Measurements from ENCODE around the gene PIF1. TPM values are rescaled to one million over a fixed set of nuclear protein-coding genes. Genes with fewer than 3 reads are reported as not detected.

The PIF1 gene
- total RNA-seq, 1 experiment from 2014 or later, result 74.4 TPM

GRCh38 chr15:64844576-64845145, 19.2 kb upstream of the PIF1 start:
- Histone ChIP-seq H3K14ac (ENCODE audit: insufficient read depth, low read length) (no peak overlapping the region), H2BK20ac (ENCODE audit: low read depth, low read length, poor library complexity, severe bottlenecking) (no peak overlapping the region), H4K5ac (ENCODE audit: insufficient read length, low read depth, low read length) (no peak overlapping the region), H3K23ac (ENCODE audit: insufficient read length, low read depth, low read length) (no peak overlapping the region), H3T11ph (ENCODE audit: low read length) (no peak overlapping the region), H3K79me2 (ENCODE audit: insufficient read depth, low read length) (peaks cover 26% of the 10 kb centered on the region; the same call in 1 of the 2 replicates), H3K79me1 (ENCODE audit: insufficient read depth, low read depth, low read length, poor library complexity, severe bottlenecking) (peaks cover 10% of the 10 kb centered on the region), H2BK12ac (ENCODE audit: insufficient read length, low read depth, low read length) (no peak overlapping the region), H3K56ac (ENCODE audit: insufficient read length, low read depth, low read length) (no peak overlapping the region), H3K4me1 (ENCODE audit: insufficient read depth, low read length) (no peaks in the 10 kb centered on the region; the same call in 1 of the 2 replicates), H4K91ac (ENCODE audit: insufficient read length, low read depth, low read length) (no peak overlapping the region), H3K27ac (ENCODE audit: insufficient read length, low read depth, low read length) (no peak overlapping the region), H3K9me3 (ENCODE audit: control insufficient read depth, low read depth, low read length) (no peaks in the 10 kb centered on the region), H4K20me1 (ENCODE audit: control insufficient read depth, insufficient read depth, insufficient read length) (peaks cover 2% of the 10 kb centered on the region), H3K18ac (ENCODE audit: insufficient read length, low read depth, low read length) (no peak overlapping the region), H2BK5ac (ENCODE audit: insufficient read length, low read length) (no peak overlapping the region), H3K4me2 (ENCODE audit: insufficient read depth, insufficient read length, low read length) (no peak overlapping the region), H3K4ac (ENCODE audit: low read depth, low read length) (no peak overlapping the region), H2AK5ac (ENCODE audit: insufficient read length, low read length) (no peak overlapping the region), H2BK15ac (ENCODE audit: low read depth, low read length) (no peak overlapping the region), H3K23me2 (ENCODE audit: insufficient read length, low read depth, low read length, poor library complexity, severe bottlenecking) (peaks cover 16% of the 10 kb centered on the region), H2AFZ (ENCODE audit: low read length) (no peak overlapping the region), H3K9ac (ENCODE audit: extremely low read depth, insufficient read length, low read length) (no peak overlapping the region), H2BK120ac (ENCODE audit: low read depth, low read length, poor library complexity, severe bottlenecking) (no peak overlapping the region), H4K8ac (replicated peaks; ENCODE audit: insufficient read length, low read depth, low read length) (no peak overlapping the region), H3K27me3 (ENCODE audit: insufficient read depth, low read length) (no peaks in the 10 kb centered on the region)
- no peaks in the 10 kb centered on the region for H3K9me3 Mint-ChIP-seq
- TF ChIP-seq, protein P1, sequence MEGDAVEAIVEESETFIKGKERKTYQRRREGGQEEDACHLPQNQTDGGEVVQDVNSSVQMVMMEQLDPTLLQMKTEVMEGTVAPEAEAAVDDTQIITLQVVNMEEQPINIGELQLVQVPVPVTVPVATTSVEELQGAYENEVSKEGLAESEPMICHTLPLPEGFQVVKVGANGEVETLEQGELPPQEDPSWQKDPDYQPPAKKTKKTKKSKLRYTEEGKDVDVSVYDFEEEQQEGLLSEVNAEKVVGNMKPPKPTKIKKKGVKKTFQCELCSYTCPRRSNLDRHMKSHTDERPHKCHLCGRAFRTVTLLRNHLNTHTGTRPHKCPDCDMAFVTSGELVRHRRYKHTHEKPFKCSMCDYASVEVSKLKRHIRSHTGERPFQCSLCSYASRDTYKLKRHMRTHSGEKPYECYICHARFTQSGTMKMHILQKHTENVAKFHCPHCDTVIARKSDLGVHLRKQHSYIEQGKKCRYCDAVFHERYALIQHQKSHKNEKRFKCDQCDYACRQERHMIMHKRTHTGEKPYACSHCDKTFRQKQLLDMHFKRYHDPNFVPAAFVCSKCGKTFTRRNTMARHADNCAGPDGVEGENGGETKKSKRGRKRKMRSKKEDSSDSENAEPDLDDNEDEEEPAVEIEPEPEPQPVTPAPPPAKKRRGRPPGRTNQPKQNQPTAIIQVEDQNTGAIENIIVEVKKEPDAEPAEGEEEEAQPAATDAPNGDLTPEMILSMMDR (conservative IDR thresholded peaks at IDR 0.05), result no peak
- H3K27me3 Mint-ChIP-seq (ENCODE audit: low read depth), result no peaks in the 10 kb centered on the region; the same call in 1 of the 2 replicates
- DNase-seq, result peak; percentile 24
- peak overlapping the region in 1 of 2 experiments; percentile 68; a peak in 2 of 5 replicates for H3K4me3 Mint-ChIP-seq
- peak overlapping the region in 1 of 3 experiments; percentile 34; a peak in 4 of 7 replicates for H3K27ac Mint-ChIP-seq
- H3K36me3 Mint-ChIP-seq (ENCODE audit: insufficient read depth in 1 of 3, low read depth in 3 of 3), result peaks cover 9 to 17% (median 14%) of the 10 kb centered on the region in 3 experiments; a peak in 6 of 7 replicates
- WGBS (ENCODE audit: extremely low coverage, insufficient read length, low lambda C conversion rate), result no CpG with 5 or more reads among the region's 8 CpGs
- H3K4me1 Mint-ChIP-seq, result peaks cover 52 to 59% of the 10 kb centered on the region in 2 experiments

Data from H9 (cell line).